HG02571 (cell line): ENCODE results near the gene RFK.
"Not testable (repeated sequence)": the region's sequence is repeated elsewhere in the genome, so short reads cannot be mapped to it uniquely, and the experiment has no call there.

ENCODE experiments used
- ATAC-seq: cut with Tn5 transposase; IDR thresholded peaks from one replicate; pipeline ENCODE4 v1.9.1; 2021; ENCODE audit warnings: mild to moderate bottlenecking, moderate library complexity; ENCODE audit not compliant: unreplicated experiment

The RFK gene

DNA sequence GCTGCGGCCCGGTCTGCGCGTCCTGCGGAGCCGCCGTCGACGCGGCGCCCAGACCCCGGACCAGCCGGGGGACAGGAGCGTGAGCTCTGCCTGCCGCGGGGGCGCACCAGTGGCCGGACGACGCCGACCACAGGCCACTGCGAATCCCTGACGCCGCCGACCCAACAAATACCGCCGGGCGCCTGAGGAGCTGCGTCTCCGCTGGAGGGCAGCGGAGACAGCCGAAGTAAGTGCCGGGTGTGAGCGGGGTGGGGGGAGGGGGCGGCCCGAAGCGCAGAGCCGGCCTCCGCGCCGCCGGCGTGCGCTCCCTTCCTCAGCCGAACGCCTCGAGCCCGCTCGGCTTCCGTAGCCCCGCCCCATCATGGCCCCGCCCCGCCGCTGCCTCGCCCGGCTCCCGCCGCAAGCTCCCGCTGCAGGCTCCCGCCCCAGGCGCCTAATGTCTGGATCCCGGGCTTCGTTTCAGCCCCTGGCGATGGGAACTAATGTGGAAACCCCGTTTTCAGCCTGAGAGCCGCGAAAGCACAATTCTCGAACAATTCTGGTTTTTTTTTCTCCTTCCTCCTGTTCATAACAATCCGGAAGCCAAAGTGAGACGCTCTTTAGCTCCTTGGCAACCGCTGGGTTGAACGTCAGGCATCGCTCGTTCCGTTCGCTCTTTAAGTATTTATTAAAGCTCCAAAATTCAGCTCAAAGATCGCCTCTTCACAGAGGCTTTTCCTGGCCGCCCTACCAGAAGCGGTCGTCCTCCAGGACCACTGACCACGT lies at the start of gene RFK:
Gene RFK, minus strand, starts transcription at position 232 of the 765 bp plus-strand sequence. CDS start 255 bp downstream, outside the sequence.
- peak; percentile 64 for ATAC-seq

DNA sequence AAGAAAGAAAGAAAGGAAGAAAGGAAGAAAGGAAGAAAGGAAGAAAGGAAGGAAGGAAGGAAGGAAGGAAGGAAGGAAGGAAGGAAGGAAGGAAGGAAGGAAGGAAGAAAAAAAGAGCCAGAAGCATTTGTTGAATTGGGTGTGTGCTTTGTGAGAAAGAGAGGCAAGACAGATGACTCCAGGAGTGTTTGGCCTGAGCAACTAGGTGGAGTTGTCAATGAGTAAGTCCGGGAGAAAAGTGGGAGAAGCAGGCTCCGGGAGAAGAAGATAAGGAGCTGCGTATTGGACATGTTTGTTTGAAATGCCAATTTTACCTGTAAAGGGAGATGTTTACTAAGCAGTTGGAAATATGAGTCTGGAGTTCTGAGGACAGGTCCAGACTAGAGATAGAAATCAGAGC lies 49.7 kb upstream of the RFK start:
- no peak for ATAC-seq

DNA sequence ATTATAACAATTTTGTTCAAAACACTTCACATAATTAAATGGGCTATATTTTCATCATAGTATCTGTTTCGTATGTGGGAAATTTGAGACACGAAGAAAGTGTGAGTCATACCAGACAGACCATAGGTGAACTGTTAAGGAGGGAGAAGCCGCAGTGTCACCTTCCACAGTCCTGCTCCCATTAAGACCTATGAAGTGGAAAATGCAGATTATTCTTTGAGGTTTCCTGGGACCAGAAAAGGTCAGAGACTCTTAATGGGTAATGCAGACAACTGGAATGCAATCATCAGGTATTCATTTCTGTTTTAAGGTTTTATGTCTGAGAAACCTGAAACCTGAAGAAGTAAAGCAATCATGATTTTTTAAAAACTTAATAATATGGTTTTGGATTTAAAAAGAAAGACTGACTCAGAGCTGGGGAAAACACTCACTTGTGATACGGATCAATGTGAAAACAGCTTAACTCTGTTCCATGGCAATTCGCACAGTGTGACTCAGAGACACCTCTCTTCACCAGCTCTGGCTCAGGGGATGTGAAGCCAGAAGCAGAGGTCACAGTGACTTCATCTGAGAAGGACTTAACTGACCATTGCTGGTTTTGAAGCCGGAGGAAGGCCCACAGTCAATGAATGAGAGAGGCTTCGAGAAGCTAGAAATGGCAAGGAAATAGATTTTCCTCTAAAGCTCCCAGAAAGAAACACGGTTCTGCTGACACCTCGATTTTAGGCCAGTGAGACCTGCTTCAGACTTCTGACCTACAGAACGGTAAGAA lies 47.5 kb upstream of the RFK start:
- ATAC-seq: peak; percentile 48

DNA sequence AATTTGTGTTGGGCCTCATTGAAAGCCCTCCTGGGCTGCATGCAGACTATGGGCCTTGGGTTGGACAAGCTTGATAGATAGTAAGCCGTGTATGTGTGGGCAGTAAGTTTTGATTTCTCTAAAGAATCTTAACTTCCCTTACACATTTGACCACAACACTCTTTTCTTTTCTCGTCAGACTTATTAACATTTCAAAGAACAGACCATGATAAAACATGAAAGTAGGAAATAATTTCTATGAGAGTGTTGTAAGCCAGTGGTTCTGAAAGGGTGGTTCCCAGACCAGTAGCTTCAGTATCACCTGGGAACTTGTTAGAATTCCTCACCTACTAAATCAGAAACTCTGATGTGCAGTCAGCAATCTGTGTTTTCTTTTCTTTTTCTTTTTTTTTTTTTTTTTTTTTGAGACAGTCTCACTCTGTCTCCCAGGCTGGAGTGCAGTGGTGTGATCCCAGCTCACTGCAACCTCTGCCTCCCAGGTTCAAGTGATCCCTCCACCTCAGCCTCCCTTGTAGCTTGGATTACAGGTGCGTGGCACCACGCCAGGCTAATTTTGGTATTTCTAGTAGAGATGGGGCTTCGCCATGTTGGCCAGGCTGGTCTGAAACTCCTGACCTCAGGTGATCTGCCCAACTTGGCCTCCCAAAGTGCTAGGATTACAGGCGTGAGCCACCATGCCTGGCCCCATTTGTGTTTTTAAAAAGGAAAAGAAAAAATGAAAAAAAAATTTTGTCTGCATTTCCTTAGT lies 44.8 kb upstream of the RFK start:
- ATAC-seq: peak; percentile 64

DNA sequence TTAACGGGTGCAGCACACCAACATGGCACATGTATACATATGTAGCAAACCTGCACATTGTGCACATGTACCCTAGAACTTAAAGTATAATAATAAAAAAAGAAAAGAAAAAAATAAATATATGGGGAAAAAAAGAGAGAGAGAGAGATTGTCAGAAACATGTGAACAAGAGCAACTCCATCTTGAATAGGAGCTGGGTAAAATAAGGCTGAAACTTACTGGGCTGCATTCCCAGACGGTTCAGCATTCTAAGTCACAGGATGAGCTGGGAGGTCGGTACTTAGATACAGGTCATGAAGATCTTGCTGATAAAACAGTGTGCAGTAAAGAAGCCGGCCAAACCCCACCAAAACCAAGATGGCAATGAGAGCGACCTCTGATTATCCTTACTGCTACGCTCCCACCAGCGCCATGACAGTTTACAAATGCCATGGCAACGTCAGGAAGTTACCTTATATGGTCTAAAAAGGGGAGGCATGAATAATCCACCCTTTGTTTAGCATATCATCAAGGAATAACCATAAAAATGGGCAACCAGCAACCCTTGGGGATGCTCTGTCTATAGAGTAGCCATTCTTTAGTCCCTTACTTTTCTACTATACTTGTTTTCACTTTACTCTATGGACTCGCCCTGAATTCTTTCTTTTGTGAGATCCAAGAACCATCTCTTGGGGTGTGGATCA lies 42.9 kb upstream of the RFK start:
- ATAC-seq: not testable (repeated sequence)

DNA sequence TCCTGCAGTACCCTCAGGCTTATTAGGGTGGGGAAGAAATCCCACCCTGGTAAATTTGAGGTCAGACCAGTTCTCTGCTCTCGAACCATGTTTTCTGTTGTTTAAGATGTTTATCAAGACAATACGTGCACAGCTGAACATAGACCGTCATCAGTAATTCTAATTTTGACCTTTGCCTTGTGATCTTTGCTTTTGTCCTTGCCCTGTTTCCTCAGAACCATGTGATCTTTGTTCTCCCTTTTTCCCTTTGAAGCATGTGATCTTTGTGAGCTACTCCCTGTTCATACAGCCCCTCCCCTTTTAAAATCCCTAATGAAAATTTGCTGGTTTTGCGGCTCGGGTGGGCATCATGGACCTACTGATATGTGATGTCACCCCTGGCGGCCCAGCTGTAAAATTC lies 40.7 kb upstream of the RFK start:
- not testable (repeated sequence) for ATAC-seq

DNA sequence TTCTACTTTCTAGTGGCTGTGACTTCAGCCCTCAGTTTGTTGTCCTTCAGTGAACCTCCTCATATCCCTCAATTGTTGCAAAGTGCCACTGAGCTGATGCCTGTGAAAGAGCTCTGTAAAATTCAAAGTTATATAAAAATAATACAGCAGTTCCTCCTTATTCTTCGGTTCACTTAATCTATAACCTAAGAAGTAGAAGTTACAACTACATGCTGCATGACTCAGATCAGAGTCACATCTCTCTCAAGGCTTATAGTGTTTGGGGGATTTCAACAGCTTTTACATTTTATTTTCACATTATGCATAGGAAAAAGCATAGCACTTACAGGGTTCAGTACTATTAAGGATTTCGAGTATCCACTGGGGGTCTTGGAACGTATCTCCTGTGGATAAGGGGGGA lies 39.6 kb upstream of the RFK start:
- no peak for ATAC-seq

DNA sequence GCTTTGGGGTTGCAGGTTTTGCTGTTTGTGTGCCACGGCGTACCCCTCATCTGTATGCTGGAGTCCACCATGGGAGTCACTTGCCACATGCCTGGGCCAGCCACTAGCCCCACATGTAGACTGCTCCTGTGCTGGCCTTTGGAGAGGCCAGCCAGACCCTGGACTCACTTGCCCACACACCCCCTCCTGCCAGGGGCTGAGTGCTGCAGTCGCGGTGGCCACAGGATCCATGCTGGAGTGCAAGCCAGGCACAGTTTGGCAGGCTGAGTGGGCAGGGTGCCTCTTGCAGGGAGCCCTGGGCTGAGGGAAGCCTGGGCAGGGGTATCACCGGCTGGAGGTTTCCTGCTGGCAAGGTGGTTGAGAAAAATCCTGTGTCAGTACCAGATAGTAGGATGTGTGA lies 39.2 kb upstream of the RFK start:
- ATAC-seq: no peak

DNA sequence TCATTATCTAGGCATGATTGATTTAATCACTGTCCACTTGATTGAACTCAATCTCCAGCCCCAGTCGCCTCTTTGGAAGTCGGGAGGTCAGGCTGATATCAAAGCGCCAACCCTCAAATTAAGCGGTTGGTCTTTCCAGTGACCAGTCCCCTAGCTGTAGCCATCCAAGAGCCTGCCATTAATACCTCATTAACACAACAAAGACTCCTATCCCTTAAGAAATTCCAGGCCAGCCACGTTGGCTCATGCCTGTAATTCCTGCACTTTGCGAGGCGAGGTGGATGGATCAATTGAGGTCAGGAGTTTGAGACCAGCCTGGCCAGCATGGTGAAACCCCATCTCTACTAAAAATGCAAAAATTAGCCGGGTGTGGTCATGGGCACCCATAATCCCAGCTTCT lies 37.4 kb upstream of the RFK start:
- no peak for ATAC-seq

DNA sequence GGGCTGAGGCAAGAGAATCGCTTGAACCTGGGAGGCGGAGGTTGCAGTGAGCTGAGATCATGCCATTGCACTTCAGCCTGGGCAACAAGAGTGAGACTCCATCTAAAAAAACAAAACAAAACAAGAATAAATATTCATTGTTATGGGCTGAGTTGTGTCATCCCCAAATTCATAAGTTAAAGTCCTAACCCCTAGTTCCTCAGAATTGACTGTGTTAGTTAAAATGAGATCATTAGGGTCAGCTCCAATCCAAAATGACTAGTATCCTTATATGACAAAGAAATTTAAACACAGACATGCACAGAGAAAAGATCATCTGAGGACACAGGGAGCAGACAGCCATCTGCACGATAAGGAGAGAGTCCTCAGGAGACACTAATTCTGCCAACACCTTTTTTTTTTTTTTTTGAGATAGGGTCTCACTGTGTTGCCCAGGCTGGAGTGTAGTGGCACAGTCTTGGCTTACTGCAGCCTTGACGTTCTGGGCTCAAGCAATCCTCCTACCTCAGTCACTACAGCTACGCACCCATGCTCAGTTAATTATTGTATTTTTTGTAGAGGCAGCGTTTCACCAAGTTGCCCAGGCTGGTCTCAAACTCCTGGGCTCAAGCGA lies 32.7 kb upstream of the RFK start:
- ATAC-seq: no peak

DNA sequence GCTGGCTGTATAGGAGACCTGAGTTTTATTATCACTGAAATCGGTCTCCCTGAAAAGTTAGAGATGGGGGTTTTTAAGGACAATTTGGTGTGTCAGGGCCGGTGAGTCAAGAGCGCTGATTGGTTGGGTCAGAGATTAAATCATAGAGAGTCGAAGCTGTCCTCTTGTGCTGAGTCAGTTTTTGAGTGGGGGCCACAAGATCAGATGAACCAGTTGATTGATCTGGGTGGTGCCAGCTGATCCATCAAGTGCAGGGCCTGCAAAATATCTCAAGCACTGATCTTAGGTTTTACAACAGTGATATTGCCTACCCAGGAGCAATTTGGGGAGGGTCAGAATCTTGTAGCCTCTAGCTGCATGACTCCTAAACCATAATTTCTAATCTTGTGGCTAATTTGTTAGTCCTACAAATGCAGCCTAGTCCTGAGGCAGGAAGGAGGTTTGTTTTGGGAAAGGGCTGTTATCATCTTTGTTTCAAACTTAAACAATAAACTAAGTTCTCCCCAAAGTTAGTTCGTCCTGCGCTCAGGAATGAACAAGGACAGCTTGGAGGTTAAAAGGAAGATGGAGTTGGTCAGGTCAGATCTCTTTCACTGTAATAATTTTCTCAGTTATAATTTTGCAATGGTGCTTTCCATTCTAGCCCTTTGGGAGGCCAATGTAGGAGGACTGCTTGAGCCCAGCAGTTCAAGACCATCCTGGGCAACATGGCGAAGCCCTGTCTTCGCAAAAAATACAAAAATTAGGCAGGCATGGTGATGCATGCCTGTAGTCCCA lies 31.6 kb upstream of the RFK start:
- ATAC-seq: no peak

DNA sequence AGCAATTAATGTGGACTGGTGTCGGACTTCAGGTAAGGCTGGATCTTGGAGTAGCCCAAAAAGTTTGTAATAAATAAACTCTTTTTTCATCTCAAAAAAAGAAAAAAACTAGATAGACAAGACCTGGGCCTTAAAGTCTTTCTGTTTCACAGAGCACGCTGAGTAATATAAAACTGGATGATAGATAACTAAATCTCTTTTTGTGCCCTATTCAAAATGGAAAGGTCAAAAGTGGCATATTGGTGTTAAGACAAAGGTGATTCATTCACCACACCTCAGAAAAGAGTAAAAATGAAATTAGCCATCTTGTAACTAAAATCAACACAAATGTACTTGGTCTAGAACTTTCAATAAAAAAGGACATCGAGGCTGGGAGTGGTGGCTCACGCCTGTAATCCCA lies 30.3 kb upstream of the RFK start:
- ATAC-seq: no peak

DNA sequence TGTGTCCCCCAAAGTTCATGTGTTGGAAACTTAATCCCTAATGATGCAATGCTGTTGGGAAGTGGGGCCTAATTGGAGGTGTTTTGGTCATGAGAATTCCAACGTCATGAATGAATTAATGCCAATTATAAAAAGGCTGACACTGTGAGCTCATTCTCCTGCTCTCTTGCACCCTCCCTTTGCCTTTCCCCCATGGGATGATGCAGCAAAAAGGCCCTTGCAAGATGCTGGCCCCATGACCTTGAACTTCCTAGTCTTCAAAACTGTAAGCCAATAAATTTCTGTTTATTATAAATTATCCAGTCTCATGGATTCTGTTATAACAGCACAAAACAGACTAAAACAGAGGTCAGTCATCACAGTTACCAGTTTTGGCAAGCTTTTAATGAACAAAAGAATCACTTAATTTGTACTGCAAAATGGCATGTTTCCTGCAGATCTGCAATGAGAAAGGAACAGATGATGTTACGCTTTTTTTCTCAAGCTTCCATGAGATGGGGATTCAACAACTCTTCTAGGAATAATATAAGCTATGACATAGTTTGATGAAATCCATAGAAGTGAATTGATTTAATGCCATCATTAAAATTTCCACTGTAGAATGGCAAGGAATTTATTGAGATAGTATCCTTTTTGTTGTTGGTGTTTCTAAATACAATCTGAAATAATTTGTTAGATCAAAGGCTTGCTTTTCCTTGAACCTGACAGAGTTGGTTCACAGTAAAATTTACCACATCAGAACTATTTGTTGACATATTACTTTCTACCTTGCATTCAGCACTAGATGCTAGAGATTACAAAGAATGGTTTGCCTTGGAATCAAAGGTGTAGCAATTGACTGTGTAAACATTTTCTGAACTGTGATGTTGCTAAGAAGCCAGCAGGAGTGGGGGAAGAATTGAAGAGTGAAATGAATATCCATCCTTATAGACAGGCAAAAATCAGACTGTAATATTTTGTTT lies 29.3 kb upstream of the RFK start:
- no peak for ATAC-seq

DNA sequence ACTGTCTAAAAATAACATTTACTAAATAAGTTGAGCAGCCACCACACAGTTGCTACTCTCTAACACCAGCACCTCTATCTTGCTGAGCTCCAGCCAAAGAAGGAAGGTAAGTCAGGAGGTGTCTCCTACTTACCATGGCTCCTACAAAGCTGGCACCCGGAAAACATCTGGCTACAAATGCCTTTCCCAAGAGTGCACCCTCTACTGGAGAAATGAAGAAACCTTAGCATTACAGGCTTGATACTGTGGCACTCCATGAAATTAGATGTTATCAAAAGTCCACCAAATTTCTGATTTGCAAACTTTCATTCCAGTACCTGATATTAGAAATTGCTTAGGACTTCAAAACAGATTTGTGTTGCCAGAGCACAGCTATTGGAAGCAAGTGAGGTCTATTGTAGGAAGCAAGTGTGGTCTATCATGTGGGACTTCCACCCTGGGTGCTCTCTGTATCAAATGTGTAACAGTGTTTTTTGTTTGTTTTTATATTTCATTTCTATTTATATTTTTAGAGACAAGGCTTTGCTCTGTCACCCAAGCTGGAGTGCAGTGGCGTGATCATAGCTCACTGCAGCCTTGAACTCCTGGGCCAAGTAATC lies 25.7 kb upstream of the RFK start:
- ATAC-seq: no peak

DNA sequence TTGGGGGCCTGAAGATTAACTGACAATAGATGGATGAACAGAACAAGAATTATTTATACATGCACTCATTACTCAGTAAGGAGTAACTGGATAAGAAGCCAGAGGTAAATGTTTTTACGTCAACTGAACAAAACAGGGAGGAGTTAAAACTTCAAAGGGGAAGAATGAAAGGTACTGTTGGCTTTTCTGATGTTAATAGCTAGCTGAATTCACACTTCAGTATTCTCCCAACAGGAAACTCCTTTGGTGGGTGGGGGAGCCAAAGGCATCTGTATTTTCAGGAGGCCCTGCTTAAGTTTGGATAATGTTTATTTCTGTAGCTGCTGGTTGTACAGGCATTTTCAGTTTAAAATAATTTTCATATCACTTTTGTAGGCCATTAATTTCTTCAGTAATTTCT lies 23.2 kb upstream of the RFK start:
- ATAC-seq: no peak

DNA sequence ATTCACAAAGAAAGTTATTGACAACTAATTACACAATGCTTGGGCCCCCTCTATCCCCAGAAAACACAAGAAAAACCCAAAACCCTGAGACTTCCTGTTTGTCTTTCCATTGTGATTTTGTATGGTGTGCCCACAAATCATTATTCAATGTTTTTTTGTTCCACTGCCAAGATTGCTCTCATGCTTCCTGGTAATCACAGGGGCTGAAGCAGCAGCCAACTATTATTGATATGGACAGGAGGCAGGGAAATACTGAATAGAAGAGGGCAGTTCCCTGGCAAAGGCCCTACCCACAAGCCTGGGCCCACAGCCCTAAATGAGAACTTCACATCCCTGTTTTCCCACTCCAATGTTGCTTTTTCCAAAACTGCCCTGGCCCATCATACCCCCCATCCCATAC lies 21.5 kb upstream of the RFK start:
- ATAC-seq: no peak

DNA sequence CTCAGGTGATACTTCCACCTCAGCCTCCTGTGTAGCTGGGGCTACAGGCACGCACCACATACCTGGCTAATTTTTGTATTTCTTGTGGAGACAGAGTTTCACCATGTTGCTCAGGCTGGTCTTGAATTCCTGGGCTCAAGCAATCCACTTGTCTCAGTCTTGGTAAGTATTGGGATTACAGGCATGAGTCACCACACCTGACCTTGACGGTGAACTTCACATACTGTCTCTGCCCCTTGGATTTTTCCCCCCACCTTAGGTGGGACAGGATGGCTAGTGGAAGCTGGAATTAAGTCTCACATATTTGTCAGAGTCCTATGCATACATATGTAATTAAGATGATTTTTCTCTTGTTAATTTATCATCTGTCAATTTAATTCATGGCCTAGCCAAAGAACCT lies 20.9 kb upstream of the RFK start:
- no peak for ATAC-seq

DNA sequence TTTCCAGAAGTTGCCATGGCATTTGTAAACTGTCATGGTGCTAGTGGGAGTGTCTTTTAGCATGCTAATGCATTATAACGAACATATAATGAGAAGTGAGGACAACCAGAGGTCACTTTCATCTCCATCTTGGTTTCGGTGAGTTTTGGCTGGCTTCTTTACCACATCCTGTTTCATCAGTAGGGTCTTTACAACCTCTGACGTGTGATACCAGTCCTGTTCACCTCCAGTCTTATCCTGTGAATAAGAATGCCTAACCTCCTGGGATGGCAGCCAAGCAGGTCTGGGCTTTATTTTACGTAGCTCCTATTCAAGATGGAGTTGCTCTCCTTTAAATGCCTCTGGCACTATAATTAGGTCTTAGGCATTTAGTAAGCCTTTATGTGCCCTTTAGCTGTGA lies 20.4 kb upstream of the RFK start:
- ATAC-seq: no peak
